Middle frontal gyrus (tissue), 1 donor: ENCODE results near the gene ZC3H15.

Experiments
- DNase-seq: peaks from one replicate; pipeline ENCODE4 v3.0.0-alpha.2; 2015; ENCODE audit warnings: low spot score; ENCODE audit errors: extremely low spot score

The ZC3H15 gene

GRCh38 chr2:186542002-186542401, 55.9 kb downstream of the ZC3H15 start:
- no peak for DNase-seq

- no peak for DNase-seq
These were observed 57.6 kb downstream of the ZC3H15 start for GRCh38 chr2:186543561-186544131.

GRCh38 chr2:186544255-186544675, 58.2 kb downstream of the ZC3H15 start:
- no peak for DNase-seq

- DNase-seq = no peak
These were observed 60.8 kb downstream of the ZC3H15 start for GRCh38 chr2:186546846-186547245.

- DNase-seq = no peak
These were observed 65.4 kb downstream of the ZC3H15 start for GRCh38 chr2:186551323-186552050.

GRCh38 chr2:186554429-186554828, 68.4 kb downstream of the ZC3H15 start:
- DNase-seq = no peak

GRCh38 chr2:186554850-186555671, 69.0 kb downstream of the ZC3H15 start:
- DNase-seq = no peak

GRCh38 chr2:186558512-186559276, 72.6 kb downstream of the ZC3H15 start:
- DNase-seq = no peak
